NT2/D1 (cell line): ENCODE measurements around the gene NOBOX.
"Not testable (repeated sequence)": the region's sequence is repeated elsewhere in the genome, so short reads cannot be mapped to it uniquely, and the experiment has no call there.

Source experiments
- DNase-seq: peaks from one replicate; pipeline ENCODE4 v3.0.0-alpha.2; 2011; ENCODE audit warnings: low read depth, low spot score
- H3K27me3 ChIP-seq: 2 replicates; pipeline ENCODE4 v1.6.0; 2011; ENCODE audit warnings: mild to moderate bottlenecking; ENCODE audit not compliant: insufficient read length, insufficient read depth
- H3K36me3 ChIP-seq: 2 replicates; pipeline ENCODE4 v1.6.1; 2011; ENCODE audit warnings: mild to moderate bottlenecking, low read length, mixed read lengths; ENCODE audit not compliant: insufficient read depth, insufficient read length
- H3K4me1 ChIP-seq: 2 replicates; pipeline ENCODE4 v1.5.1; 2011; ENCODE audit not compliant: insufficient read depth, insufficient read length
- H3K4me3 ChIP-seq: 2 replicates; pipeline ENCODE4 v1.5.1; 2011; ENCODE audit warnings: low read depth; ENCODE audit not compliant: insufficient read length
- H3K9ac ChIP-seq: 2 replicates; pipeline ENCODE4 v1.6.0; 2011; ENCODE audit warnings: low read depth; ENCODE audit not compliant: insufficient read length
- H3K9me3 ChIP-seq: 2 replicates; pipeline ENCODE4 v1.5.1; 2011; ENCODE audit warnings: mild to moderate bottlenecking, low read length; ENCODE audit not compliant: insufficient read depth
- SUZ12 ChIP-seq: IDR thresholded peaks from 2 replicates; pipeline ENCODE4 v1.6.1; 2011; ENCODE audit not compliant: insufficient read length, insufficient read depth; ENCODE audit errors: extremely low read depth
- YY1 ChIP-seq: IDR thresholded peaks from 2 replicates; pipeline ENCODE4 v1.6.1; 2011; ENCODE audit not compliant: insufficient read length, insufficient read depth
- ZNF274 ChIP-seq: IDR thresholded peaks from 2 replicates; pipeline ENCODE4 v1.6.1; 2011; ENCODE audit warnings: mild to moderate bottlenecking, low read depth, low read length

The NOBOX gene

GRCh38 chr7:144379776-144380384 is 23.6 kb downstream of the NOBOX start:
- no peak for DNase-seq
- H3K36me3 ChIP-seq, result peaks cover 11% of the 10 kb centered on the region
- no peaks in the 10 kb centered on the region for H3K4me1 ChIP-seq
- no peaks in the 10 kb centered on the region for H3K9me3 ChIP-seq
- H3K27me3 ChIP-seq, result no peaks in the 10 kb centered on the region
- H3K9ac ChIP-seq, result no peak overlapping the region
- TF ChIP-seq SUZ12 (no peak), ZNF274 (no peak), YY1 (no peak)
- no peak overlapping the region for H3K4me3 ChIP-seq

- DNase-seq, result no peak
- no peak overlapping the region for H3K9ac ChIP-seq
Observed at GRCh38 chr7:144378651-144379050, 24.8 kb downstream of the NOBOX start.

GRCh38 chr7:144369221-144369620 is 34.3 kb downstream of the NOBOX start:
- not testable (repeated sequence) for H3K4me3 ChIP-seq, DNase-seq, H3K27me3 ChIP-seq, H3K36me3 ChIP-seq, H3K9me3 ChIP-seq, H3K4me1 ChIP-seq, H3K9ac ChIP-seq

More at GRCh38 chr7:144378651-144379050, 24.8 kb downstream of the NOBOX start:
- Histone ChIP-seq H3K27me3 (no peaks in the 10 kb centered on the region), H3K9me3 (no peaks in the 10 kb centered on the region), H3K4me3 (no peak overlapping the region), H3K4me1 (no peaks in the 10 kb centered on the region), H3K36me3 (peaks cover 11% of the 10 kb centered on the region)
- TF ChIP-seq SUZ12 (no peak), ZNF274 (no peak), YY1 (no peak)

- not testable (repeated sequence) for H3K27me3 ChIP-seq, H3K36me3 ChIP-seq, H3K4me3 ChIP-seq, DNase-seq, H3K9ac ChIP-seq, H3K9me3 ChIP-seq, H3K4me1 ChIP-seq
Observed at GRCh38 chr7:144367250-144367649, 36.2 kb downstream of the NOBOX start.

GRCh38 chr7:144365523-144365922 is 38.0 kb downstream of the NOBOX start:
- not testable (repeated sequence) for H3K9ac ChIP-seq, H3K4me1 ChIP-seq, H3K9me3 ChIP-seq, H3K4me3 ChIP-seq, DNase-seq, H3K36me3 ChIP-seq, H3K27me3 ChIP-seq

GRCh38 chr7:144362061-144362460 is 41.4 kb downstream of the NOBOX start:
- not testable (repeated sequence) for H3K27me3 ChIP-seq, H3K4me1 ChIP-seq, H3K9ac ChIP-seq, H3K4me3 ChIP-seq, DNase-seq, H3K36me3 ChIP-seq, H3K9me3 ChIP-seq

GRCh38 chr7:144356860-144357259 is 46.6 kb downstream of the NOBOX start:
- DNase-seq, H3K27me3 ChIP-seq, H3K4me1 ChIP-seq, H3K36me3 ChIP-seq, H3K4me3 ChIP-seq, H3K9ac ChIP-seq, H3K9me3 ChIP-seq: not testable (repeated sequence)

- not testable (repeated sequence) for H3K9ac ChIP-seq, H3K36me3 ChIP-seq, DNase-seq, H3K4me3 ChIP-seq, H3K27me3 ChIP-seq, H3K9me3 ChIP-seq, H3K4me1 ChIP-seq
Observed at GRCh38 chr7:144356185-144356584, 47.3 kb downstream of the NOBOX start.

GRCh38 chr7:144355176-144355822 is 48.2 kb downstream of the NOBOX start, which contains the start of gene ARHGEF5:
ARHGEF5 (plus strand) TSS chr7:144355402; CDS start chr7:144362670, 7,268 bp downstream.
- H3K4me3 ChIP-seq, H3K4me1 ChIP-seq, H3K36me3 ChIP-seq, H3K9me3 ChIP-seq, H3K9ac ChIP-seq, DNase-seq, H3K27me3 ChIP-seq: not testable (repeated sequence)

- H3K36me3 ChIP-seq, H3K9ac ChIP-seq: not testable (repeated sequence)
Observed at GRCh38 chr7:144351667-144352066, 51.8 kb downstream of the NOBOX start.

GRCh38 chr7:144348625-144349024 is 54.9 kb downstream of the NOBOX start:
- not testable (repeated sequence) for H3K36me3 ChIP-seq, H3K9me3 ChIP-seq, H3K27me3 ChIP-seq, H3K4me3 ChIP-seq, DNase-seq, H3K9ac ChIP-seq, H3K4me1 ChIP-seq

More at GRCh38 chr7:144351667-144352066, 51.8 kb downstream of the NOBOX start:
- not testable (repeated sequence) for H3K9me3 ChIP-seq, H3K4me1 ChIP-seq, H3K27me3 ChIP-seq, H3K4me3 ChIP-seq, DNase-seq
